ENCODE data around the gene KRT15. TPM values are rescaled to one million over a fixed set of nuclear protein-coding genes. Genes with fewer than 3 reads are reported as not detected.

KRT15 gene
- total RNA-seq, 2 experiments from 2014 or later = not detected

GRCh38 chr17:41499714-41500113 is 19.0 kb downstream of the KRT15 start:
- Histone ChIP-seq H3K4me1 (ENCODE audit: insufficient read depth, low read length, poor library complexity, severe bottlenecking) (no peaks in the 10 kb centered on the region), H3K36me3 (ENCODE audit: insufficient read depth, low read length) (no peaks in the 10 kb centered on the region), H3K79me2 (ENCODE audit: insufficient read depth, low read depth, low read length) (no peaks in the 10 kb centered on the region), H3K27ac (ENCODE audit: low read depth, low read length, poor library complexity, severe bottlenecking) (no peak overlapping the region), H3K9me2 (ENCODE audit: insufficient read depth, low read length) (no peaks in the 10 kb centered on the region), H3K4me2 (ENCODE audit: low read length) (no peak overlapping the region), H2AFZ (ENCODE audit: low read length) (no peak overlapping the region), H3K9me3 (ENCODE audit: low read length) (no peaks in the 10 kb centered on the region), H3K4me3 (ENCODE audit: low read depth, low read length, poor library complexity, severe bottlenecking) (no peak overlapping the region), H4K20me1 (ENCODE audit: insufficient read depth, low read length) (no peaks in the 10 kb centered on the region)
- POLR2A ChIA-PET = no interaction called here
- intact Hi-C loops (cut with micrococcal nuclease; ENCODE audit: unreplicated experiment) = loop anchor here (5.0 kb wide), 1 partner anchor 148 kb away; no protein-coding TSS in a partner anchor
- DNase-seq (ENCODE audit: low spot score) = no peak
- no TSS peak for BruUV-seq (replicated peaks)
- no peak for TF ChIP-seq EZH2phosphoT487 (IDR thresholded peaks at IDR 0.05; ENCODE audit: borderline replicate concordance, low read depth, low read length)
- no peak for TF ChIP-seq CTCF (conservative IDR thresholded peaks at IDR 0.05; ENCODE audit: low read length)
- CTCF ChIA-PET (ENCODE audit: unreplicated experiment) = no interaction called here

GRCh38 chr17:41498276-41498675 is 20.4 kb downstream of the KRT15 start:
- H3K4me2 ChIP-seq (ENCODE audit: low read length) = no peak overlapping the region
- intact Hi-C loops (cut with micrococcal nuclease; ENCODE audit: unreplicated experiment) = loop anchor here (5.0 kb wide), 1 partner anchor 149 kb away; no protein-coding TSS in a partner anchor

More at GRCh38 chr17:41498276-41498675, 20.4 kb downstream of the KRT15 start:
- Histone ChIP-seq H2AFZ (ENCODE audit: low read length) (no peak overlapping the region), H3K9me3 (ENCODE audit: low read length) (no peaks in the 10 kb centered on the region), H3K79me2 (ENCODE audit: insufficient read depth, low read depth, low read length) (no peaks in the 10 kb centered on the region), H3K4me1 (ENCODE audit: insufficient read depth, low read length, poor library complexity, severe bottlenecking) (no peaks in the 10 kb centered on the region), H3K36me3 (ENCODE audit: insufficient read depth, low read length) (no peaks in the 10 kb centered on the region), H4K20me1 (ENCODE audit: insufficient read depth, low read length) (no peaks in the 10 kb centered on the region), H3K4me3 (ENCODE audit: low read depth, low read length, poor library complexity, severe bottlenecking) (no peak overlapping the region), H3K27ac (ENCODE audit: low read depth, low read length, poor library complexity, severe bottlenecking) (no peak overlapping the region), H3K9me2 (ENCODE audit: insufficient read depth, low read length) (no peaks in the 10 kb centered on the region)
- ChIA-PET POLR2A (no interaction called here), CTCF (ENCODE audit: unreplicated experiment) (no interaction called here)
- TF ChIP-seq CTCF (conservative IDR thresholded peaks at IDR 0.05; ENCODE audit: low read length) (no peak), EZH2phosphoT487 (IDR thresholded peaks at IDR 0.05; ENCODE audit: borderline replicate concordance, low read depth, low read length) (no peak)
- no peak for DNase-seq (ENCODE audit: low spot score)
- BruUV-seq (replicated peaks) = no TSS peak

All from OCI-LY7 (cell line).